H1 (cell line): ENCODE results near the gene CCIN.

ENCODE experiments used
- CTCF ChIP-seq, 3 experiments: IDR thresholded peaks; 1 replicate in 2 of 3; 2 replicates in 1 of 3; pipeline versions ENCODE4 v1.5.1 to v1.6.1; 2011; ENCODE audit warnings: low read length in 3 of 3, mild to moderate bottlenecking in 3 of 3, inconsistent platforms in 2 of 3, low read depth in 1 of 3, moderate library complexity in 1 of 3; ENCODE audit not compliant: insufficient read depth in 1 of 3; ENCODE audit errors: control extremely low read depth in 1 of 3
- EP300 ChIP-seq, 2 experiments: IDR thresholded peaks; 1 replicate in 1 of 2; 2 replicates in 1 of 2; pipeline ENCODE4 v1.6.1; 2011 to 2012; ENCODE audit warnings: low read depth in 2 of 2, low read length in 2 of 2, mild to moderate bottlenecking in 2 of 2, borderline replicate concordance in 1 of 2, inconsistent platforms in 1 of 2, moderate library complexity in 1 of 2
- HDAC2 ChIP-seq, 2 experiments: fragments of 300-600 bp in 1 of 2; sonication (generic) in 1 of 2; IDR thresholded peaks; 2 replicates each; pipeline ENCODE4 v1.6.1; 2011 to 2012; ENCODE audit warnings: low read depth in 2 of 2, low read length in 2 of 2, mild to moderate bottlenecking in 2 of 2, moderate library complexity in 2 of 2, borderline replicate concordance in 1 of 2, inconsistent platforms in 1 of 2
- JUND ChIP-seq: IDR thresholded peaks from 2 replicates; pipeline ENCODE4 v1.6.1; 2011; ENCODE audit warnings: mild to moderate bottlenecking, improper control_type of control experiment, low read length
- MAX ChIP-seq: IDR thresholded peaks from 2 replicates; pipeline ENCODE4 v1.6.1; 2012; ENCODE audit warnings: inconsistent platforms
- POLR2A ChIP-seq, 2 experiments: IDR thresholded peaks; 1 replicate in 1 of 2; 2 replicates in 1 of 2; pipeline ENCODE4 v1.6.1; 2011; ENCODE audit warnings: low read depth in 2 of 2, low read length in 2 of 2, mild to moderate bottlenecking in 2 of 2; ENCODE audit errors: control extremely low read depth in 1 of 2
- POLR2AphosphoS5 ChIP-seq: IDR thresholded peaks from 2 replicates; pipeline ENCODE4 v1.6.1; 2011; ENCODE audit warnings: low read depth, low read length
- RAD21 ChIP-seq, 2 experiments: IDR thresholded peaks in 1 of 2; conservative IDR thresholded peaks in 1 of 2; 2 replicates each; pipeline ENCODE4 v1.6.1; 2011; ENCODE audit warnings: low read depth in 2 of 2, low read length in 2 of 2, improper control_type of control experiment in 1 of 2, inconsistent platforms in 1 of 2, mild to moderate bottlenecking in 1 of 2, moderate library complexity in 1 of 2
- RBBP5 ChIP-seq: IDR thresholded peaks from 2 replicates; pipeline ENCODE4 v1.7.1; 2012; ENCODE audit warnings: low read depth, mild to moderate bottlenecking, inconsistent platforms, low read length, moderate library complexity, borderline replicate concordance
- TEAD4 ChIP-seq: IDR thresholded peaks from 2 replicates; pipeline ENCODE4 v1.6.1; 2012; ENCODE audit warnings: low read depth, low read length, inconsistent platforms, mixed read lengths
- USF2 ChIP-seq: IDR thresholded peaks from 2 replicates; pipeline ENCODE4 v1.6.1; 2011; ENCODE audit warnings: low read length, improper control_type of control experiment

GRCh38 chr9:36213387-36213786, 44.2 kb downstream of the CCIN start:
- TF ChIP-seq JUND: no peak
- no peak for TF ChIP-seq MAX
- TF ChIP-seq USF2: no peak
- no peak for TF ChIP-seq POLR2A (IDR thresholded peaks at IDR 0.05; ENCODE audit: control extremely low read depth in 1 of 2, low read depth in 2 of 2, low read length in 2 of 2)
- no peak for TF ChIP-seq CTCF (IDR thresholded peaks at IDR 0.05; ENCODE audit: control extremely low read depth in 1 of 3, insufficient read depth in 1 of 3, low read depth in 1 of 3, low read length in 3 of 3)
- TF ChIP-seq TEAD4: no peak
- no peak for TF ChIP-seq HDAC2 (IDR thresholded peaks at IDR 0.05; ENCODE audit: borderline replicate concordance in 1 of 2, low read depth in 2 of 2, low read length in 2 of 2)
- no peak for TF ChIP-seq POLR2AphosphoS5
- TF ChIP-seq EP300 (IDR thresholded peaks at IDR 0.05; ENCODE audit: borderline replicate concordance in 1 of 2, low read depth in 2 of 2, low read length in 2 of 2): no peak
- TF ChIP-seq RBBP5: no peak
- no peak for TF ChIP-seq RAD21 (IDR thresholded peaks at IDR 0.05 in 1 of 2, conservative IDR thresholded peaks at IDR 0.05 in 1 of 2; ENCODE audit: low read depth in 2 of 2, low read length in 2 of 2)
